Activated B cell treated with CpG ODN at 0.5 μM for 24 hours (primary cell): ENCODE measurements around the gene PI4KA. TPM values are rescaled to one million over a fixed set of nuclear protein-coding genes. Genes with fewer than 3 reads are reported as not detected.

Source experiments
- ATAC-seq: fragments of 200-7000 bp; cut with Tn5 transposase; one replicate; pipeline ENCODE4 v1.10.0; 2021; ENCODE audit warnings: low read depth, mild to moderate bottlenecking, moderate library complexity
- CTCF ChIA-PET: fragments of 350-600 bp; sonication (Branson Sonifier 250); formaldehyde crosslinking; loops from one replicate; lab custom pipeline; 2021; ENCODE audit warnings: antibody characterized with exemption; lab: Charles Lee
- POLR2A ChIA-PET: fragments of 350-600 bp; sonication (Branson Sonifier 250); formaldehyde crosslinking; loops from one replicate; lab custom pipeline; 2021; ENCODE audit warnings: antibody characterized with exemption; lab: Charles Lee
- DNase-seq: peaks from one replicate; pipeline ENCODE4 v3.0.0; 2022
- H3K27ac Mint-ChIP-seq: one replicate; pipeline ENCODE4 v1.8.0; 2020; ENCODE audit warnings: mixed read lengths
- H3K27me3 Mint-ChIP-seq: one replicate; pipeline ENCODE4 v1.8.0; 2021; ENCODE audit warnings: mixed read lengths
- H3K36me3 Mint-ChIP-seq: one replicate; pipeline ENCODE4 v1.8.0; 2021; ENCODE audit warnings: low read depth, mixed read lengths
- H3K4me1 Mint-ChIP-seq: one replicate; pipeline ENCODE4 v1.8.0; 2021; ENCODE audit warnings: mixed read lengths
- H3K4me3 Mint-ChIP-seq: one replicate; pipeline ENCODE4 v1.8.0; 2020; ENCODE audit warnings: mild to moderate bottlenecking, mixed read lengths
- H3K9me3 Mint-ChIP-seq: one replicate; pipeline ENCODE4 v1.8.0; 2020; ENCODE audit warnings: mixed read lengths
- CTCF ChIP-seq: fragments of 200-600 bp; IDR thresholded peaks from one replicate; pipeline ENCODE4 v1.8.0; 2022; ENCODE audit warnings: antibody characterized with exemption, mild to moderate bottlenecking
- intact Hi-C: fragments of 100-400 bp; cut with micrococcal nuclease; formaldehyde crosslinking; loops from one replicate; pipeline ENCODE4 v1.15.1; 2024
- total RNA-seq: library from RNA; stranded (reverse); gene quantifications from 2 replicates; pipeline ENCODE4 v1.2.3, GENCODE V29; 2022

Gene PI4KA
- 101 and 114 TPM in 2 replicates for total RNA-seq

- Mint-ChIP-seq H3K27ac (peak within 1 kb of the TSS; percentile 80), H3K4me1 (peaks cover 46% of the 10 kb centered on the region), H3K27me3 (no peaks in the 10 kb centered on the region), H3K36me3 (peaks cover 12% of the 10 kb centered on the region), H3K4me3 (peak within 1 kb of the TSS; percentile 89), H3K9me3 (no peaks in the 10 kb centered on the region)
- CTCF ChIA-PET: no interaction called here
- intact Hi-C loops: loop anchor here (1.0 to 5.0 kb wide), 6 partner anchors 58 to 1567 kb away; partner anchors contain the start of genes CLTCL1, CRKL, THAP7 and ZDHHC8
- ATAC-seq: peak; percentile 93
- POLR2A ChIA-PET: no interaction called here
- TF ChIP-seq CTCF: no peak
- peak; percentile 97 for DNase-seq
These were observed at the start of gene PI4KA, which contains the start of gene SNAP29 for GRCh38 chr22:20858615-20859416. TSS of gene PI4KA (minus strand) at chr22:20858811. CDS start at chr22:20858725, 86 bp downstream. TSS of gene SNAP29 (plus strand) at chr22:20859007. CDS start at chr22:20859111, 104 bp downstream.

- TF ChIP-seq CTCF: no peak
- Mint-ChIP-seq H3K4me1 (no peaks in the 10 kb centered on the region), H3K27ac (no peak overlapping the region), H3K9me3 (no peaks in the 10 kb centered on the region), H3K4me3 (no peak overlapping the region), H3K36me3 (no peaks in the 10 kb centered on the region), H3K27me3 (peaks cover 3% of the 10 kb centered on the region)
- intact Hi-C loops: no loop called here
- CTCF ChIA-PET: no interaction called here
- POLR2A ChIA-PET: no interaction called here
- DNase-seq: no peak
- ATAC-seq: no peak
These were observed 47.8 kb upstream of the PI4KA start for GRCh38 chr22:20906387-20906767.

GRCh38 chr22:20905415-20906386 lies 47.1 kb upstream of the PI4KA start:
- DNase-seq (no peak), ATAC-seq (no peak)
- no peaks in the 10 kb centered on the region for H3K36me3 Mint-ChIP-seq
- no peaks in the 10 kb centered on the region for H3K4me1 Mint-ChIP-seq
- ChIA-PET CTCF (no interaction called here), POLR2A (no interaction called here)
- H3K27ac Mint-ChIP-seq: no peak overlapping the region
- no peaks in the 10 kb centered on the region for H3K9me3 Mint-ChIP-seq
- no peak for TF ChIP-seq CTCF
- no peak overlapping the region for H3K4me3 Mint-ChIP-seq
- peaks cover 3% of the 10 kb centered on the region for H3K27me3 Mint-ChIP-seq
- intact Hi-C loops: no loop called here

- Mint-ChIP-seq H3K36me3 (no peaks in the 10 kb centered on the region), H3K4me3 (no peak overlapping the region), H3K9me3 (no peaks in the 10 kb centered on the region), H3K4me1 (no peaks in the 10 kb centered on the region), H3K27me3 (peaks cover 3% of the 10 kb centered on the region), H3K27ac (no peak overlapping the region)
- ChIA-PET POLR2A (no interaction called here), CTCF (no interaction called here)
- no peak for TF ChIP-seq CTCF
- DNase-seq (no peak), ATAC-seq (no peak)
- intact Hi-C loops: no loop called here
These were observed 46.4 kb upstream of the PI4KA start for GRCh38 chr22:20904980-20905355.
